ENCODE data around the gene EIF1B. TPM values are rescaled to one million over a fixed set of nuclear protein-coding genes. Genes with fewer than 3 reads are reported as not detected.

EIF1B gene
- total and polyA plus RNA-seq, 4 donors: 43.4 to 84.6 (median 50.8) TPM

DNA sequence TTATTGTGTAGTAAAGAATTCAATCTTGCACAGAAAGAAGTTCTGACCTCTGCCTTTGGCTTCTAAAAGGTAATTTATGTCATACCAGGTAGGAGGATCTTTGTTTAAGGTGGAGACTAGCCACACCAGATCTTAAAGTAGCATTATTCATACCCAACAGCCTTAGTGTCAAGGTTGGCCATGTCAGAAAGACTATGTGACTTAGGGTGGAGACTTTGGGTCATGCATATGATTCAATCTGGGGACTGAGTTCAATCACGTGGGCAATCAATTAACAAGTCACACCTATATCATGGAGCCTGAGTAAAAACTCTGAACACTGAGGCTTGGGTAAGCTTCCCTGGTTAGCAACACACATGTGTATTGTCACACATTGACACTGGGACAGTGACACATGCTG, 48.9 kb downstream of the EIF1B start:
- no peak for TF ChIP-seq CTCF (IDR thresholded peaks at IDR 0.05; ENCODE audit: control extremely low read depth, extremely low read depth)
- DNase-seq: no peak
- WGBS, 2 donors: 72 to 100% methylated on average over 1 of the region's 1 CpG
- no peak overlapping the region for H3K27ac ChIP-seq (ENCODE audit: low read depth in 1 of 2, low read length in 1 of 2)
- no peaks in the 10 kb centered on the region for H3K36me3 ChIP-seq (ENCODE audit: control insufficient read depth in 4 of 4, insufficient read depth in 4 of 4, low read length in 4 of 4)
- no peaks in the 10 kb centered on the region for H3K27me3 ChIP-seq (ENCODE audit: control insufficient read depth in 3 of 3, insufficient read depth in 3 of 3, low read length in 2 of 3)
- H3K9me3 ChIP-seq (ENCODE audit: control insufficient read depth in 4 of 4, insufficient read depth in 3 of 4, low read length in 3 of 4): peaks cover 0 to 3% (median 0%) of the 10 kb centered on the region in 4 donors
- no peak for ATAC-seq (ENCODE audit: insufficient read depth, low FRiP score)
- H3K9ac ChIP-seq (ENCODE audit: insufficient read depth in 1 of 2, low read length in 2 of 2): no peak overlapping the region
- H3K4me3 ChIP-seq: no peak overlapping the region
- H3K4me1 ChIP-seq (ENCODE audit: control insufficient read depth in 5 of 5, insufficient read depth in 5 of 5, low read length in 5 of 5): no peaks in the 10 kb centered on the region

Other genes with a start within 250 kb of the EIF1B start
- gene ENTPD3, start 77.5 kb downstream of the EIF1B start, total RNA-seq: 1 to 10 TPM; 3.8 to 6.1 TPM
- 1 to 10 TPM; 1.5 to 3.6 TPM for gene ENTPD3, start 77.5 kb downstream of the EIF1B start, polyA plus RNA-seq
- gene RPL14, start 147.6 kb downstream of the EIF1B start, total RNA-seq: 1,000 to 10,000 TPM in 1 of 2 donors, 100 to 1,000 TPM in 1; 473 to 1,578 TPM
- 1,000 to 10,000 TPM in 1 of 2 donors, 100 to 1,000 TPM in 1; 873 to 2,599 TPM for gene RPL14, start 147.6 kb downstream of the EIF1B start, polyA plus RNA-seq
- gene ZNF619, start 167.4 kb downstream of the EIF1B start, total RNA-seq: 10 to 100 TPM in 1 of 2 donors, 1 to 10 TPM in 1; 8.0 to 10.0 TPM
- 1 to 10 TPM in 1 of 2 donors, under 1 TPM in 1; 0.96 to 2.0 TPM for gene ZNF619, start 167.4 kb downstream of the EIF1B start, polyA plus RNA-seq
- 10 to 100 TPM in 1 of 2 donors, 1 to 10 TPM in 1; 6.1 to 10.7 TPM for gene ZNF620, start 196.3 kb downstream of the EIF1B start, total RNA-seq
- gene ZNF620, start 196.3 kb downstream of the EIF1B start, polyA plus RNA-seq: 1 to 10 TPM; 2.0 to 3.0 TPM
- gene ZNF621, start 215.3 kb downstream of the EIF1B start, total RNA-seq: 10 to 100 TPM; 22.6 to 25.4 TPM
- gene ZNF621, start 215.3 kb downstream of the EIF1B start, polyA plus RNA-seq: 10 to 100 TPM in 1 of 2 donors, 1 to 10 TPM in 1; 7.7 to 14.8 TPM

All from lung (tissue), 12 donors.